B cell (primary cell): ENCODE measurements around the gene SCAMP3.

Experiments used
- CTCF ChIP-seq: fragments of 200-600 bp; IDR thresholded peaks from one replicate; pipeline ENCODE4 v1.8.0; 2022; ENCODE audit warnings: antibody characterized with exemption, mild to moderate bottlenecking
- EZH2 ChIP-seq: IDR thresholded peaks from 2 replicates; pipeline ENCODE4 v1.6.1; 2012; ENCODE audit warnings: borderline replicate concordance, low read depth, mild to moderate bottlenecking, moderate library complexity, low read length; ENCODE audit not compliant: insufficient read depth, poor library complexity, severe bottlenecking

DNA sequence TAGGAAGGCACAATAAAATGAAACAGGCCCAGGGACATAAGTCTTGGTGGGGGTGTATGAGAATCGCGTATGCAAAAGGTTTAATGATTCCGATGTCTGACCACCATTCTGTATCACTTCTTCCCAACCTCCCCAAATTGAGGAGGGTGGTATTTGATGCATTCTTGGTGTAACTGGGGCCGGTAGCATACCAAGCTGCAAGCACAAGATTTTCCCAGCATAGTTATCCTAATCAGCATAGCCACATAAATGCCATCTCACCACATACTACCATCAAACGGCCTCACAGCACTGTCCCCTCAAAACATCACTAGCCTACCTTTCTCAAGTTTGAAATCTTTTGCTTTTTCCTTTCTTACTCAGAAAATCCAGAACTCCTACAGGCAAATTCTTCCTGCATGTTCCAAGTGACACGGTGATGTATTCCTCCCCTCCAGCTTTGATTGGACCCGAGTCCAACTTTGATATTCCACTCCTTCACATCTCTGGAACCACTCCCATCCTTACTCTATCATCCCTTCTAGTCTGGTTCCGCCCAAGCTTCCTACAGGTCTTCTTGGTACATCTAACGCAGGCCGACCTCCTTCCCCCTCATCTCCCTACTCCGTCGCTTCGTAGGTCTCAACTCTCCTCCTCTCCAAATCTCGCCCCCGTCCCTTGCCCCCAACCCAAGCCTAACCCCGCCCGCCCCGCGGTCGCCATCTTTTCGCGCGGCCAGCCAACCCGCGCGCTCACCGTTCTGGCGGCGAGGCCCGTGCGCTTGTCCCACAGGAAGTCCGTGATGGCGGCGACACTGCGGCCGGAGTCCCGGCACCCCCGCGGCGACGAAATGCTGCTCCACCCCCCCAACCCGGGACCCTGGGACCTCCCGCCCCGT, 10.5 kb upstream of the SCAMP3 start:
- TF ChIP-seq CTCF (no peak), EZH2 (no peak)
